Neural progenitor cell (in vitro differentiated cells): ENCODE measurements around the gene PRR7.

Experiments used
- CTCF ChIP-seq: fragments of 200-600 bp; sonication (generic); IDR thresholded peaks from 2 replicates; pipeline ENCODE4 v1.5.1; 2017; ENCODE audit warnings: antibody characterized with exemption, mild to moderate bottlenecking
- EZH2 ChIP-seq: fragments of 200-600 bp; sonication (generic); IDR thresholded peaks from 2 replicates; pipeline ENCODE4 v1.6.1; 2017; ENCODE audit warnings: antibody characterized with exemption, mild to moderate bottlenecking, moderate library complexity

GRCh38 chr5:177440211-177440989 is 6.2 kb upstream of the PRR7 start:
- TF ChIP-seq CTCF = no peak
- no peak for TF ChIP-seq EZH2
